B cell (primary cell): ENCODE data around the gene MYLK4. TPM values are rescaled to one million over a fixed set of nuclear protein-coding genes. Genes with fewer than 3 reads are reported as not detected.

ENCODE experiments used
- ATAC-seq: fragments of 200-7000 bp; cut with Tn5 transposase; one replicate; pipeline ENCODE4 v1.10.0; 2021; ENCODE audit warnings: low read depth, mild to moderate bottlenecking, moderate number of reproducible peaks, moderate library complexity
- CTCF ChIA-PET: fragments of 350-600 bp; sonication (Branson Sonifier 250); formaldehyde crosslinking; loops from one replicate; lab custom pipeline; 2021; ENCODE audit warnings: antibody characterized with exemption, inconsistent platforms; lab: Charles Lee
- POLR2A ChIA-PET: fragments of 350-600 bp; sonication (Branson Sonifier 250); formaldehyde crosslinking; loops from one replicate; lab custom pipeline; 2021; ENCODE audit warnings: antibody characterized with exemption; lab: Charles Lee
- DNase-seq: peaks from one replicate; pipeline ENCODE4 v3.0.0; 2013
- H2AFZ ChIP-seq: 2 replicates; pipeline ENCODE4 v1.6.1; 2012; ENCODE audit warnings: mild to moderate bottlenecking, low read depth, low read length; ENCODE audit not compliant: insufficient read depth, poor library complexity, severe bottlenecking
- H3K27ac ChIP-seq, 2 donors: 1 replicate in 1 of 2; 2 replicates in 1 of 2; pipeline ENCODE4 v1.5.1; 2012 to 2013; ENCODE audit warnings: low read length in 2 of 2, mild to moderate bottlenecking in 2 of 2, moderate library complexity in 1 of 2
- H3K27me3 ChIP-seq, 4 experiments: fragments of 200-600 bp in 1 of 4; sonication (generic) in 1 of 4; replicated peaks in 1 of 4; 1 replicate in 2 of 4; 2 replicates in 2 of 4; pipeline versions ENCODE4 v1.6.1 to v1.7.0; 2013 to 2016; ENCODE audit warnings: low read length in 3 of 4, mild to moderate bottlenecking in 2 of 4, mixed read lengths in 1 of 4, moderate library complexity in 1 of 4; ENCODE audit not compliant: insufficient read depth in 4 of 4, control insufficient read depth in 3 of 4; ENCODE audit errors: control extremely low read depth in 1 of 4
- H3K36me3 ChIP-seq, 2 experiments: replicated peaks in 1 of 2; 1 replicate in 1 of 2; 2 replicates in 1 of 2; pipeline versions ENCODE4 v1.6.1 to v1.7.1; 2013; ENCODE audit warnings: low read length in 1 of 2; ENCODE audit not compliant: insufficient read depth in 2 of 2, control insufficient read depth in 1 of 2; ENCODE audit errors: control extremely low read depth in 1 of 2, extremely low read depth in 1 of 2
- H3K4me1 ChIP-seq, 2 donors: fragments of 200-600 bp in 1 of 2; sonication (generic) in 1 of 2; 1 replicate in 1 of 2; 2 replicates in 1 of 2; pipeline versions ENCODE4 v1.5.1 to v1.6.1; 2013 to 2017; ENCODE audit warnings: low read length in 2 of 2; ENCODE audit not compliant: control insufficient read depth in 2 of 2, insufficient read depth in 2 of 2
- H3K4me2 ChIP-seq: replicated peaks from 2 replicates; pipeline ENCODE3; 2012; ENCODE audit warnings: mild to moderate bottlenecking, low read depth, low read length; ENCODE audit not compliant: poor library complexity, severe bottlenecking
- H3K4me3 ChIP-seq, 5 experiments: fragments of 200-600 bp in 1 of 5; sonication (generic) in 1 of 5; 1 replicate in 3 of 5; 2 replicates in 2 of 5; pipeline versions ENCODE4 v1.5.1 to v1.7.0; 2011 to 2016; ENCODE audit warnings: low read length in 4 of 5, mild to moderate bottlenecking in 4 of 5, low read depth in 2 of 5, control low read depth in 1 of 5, moderate library complexity in 1 of 5; ENCODE audit not compliant: insufficient read depth in 1 of 5; ENCODE audit errors: control extremely low read depth in 1 of 5, extremely low read depth in 1 of 5
- H3K79me2 ChIP-seq: fragments of 200-600 bp; sonication (generic); one replicate; pipeline ENCODE4 v1.6.0; 2016; ENCODE audit warnings: low read length; ENCODE audit not compliant: control insufficient read depth, insufficient read depth
- H3K9ac ChIP-seq: fragments of 200-600 bp; sonication (generic); 2 replicates; pipeline ENCODE4 v1.6.1; 2017; ENCODE audit warnings: mild to moderate bottlenecking, low read length, moderate library complexity
- H3K9me3 ChIP-seq, 3 donors: one replicate each; pipeline versions ENCODE4 v1.6.1 to v1.7.1; 2013; ENCODE audit warnings: low read length in 2 of 3; ENCODE audit not compliant: control insufficient read depth in 2 of 3, insufficient read depth in 1 of 3; ENCODE audit errors: control extremely low read depth in 1 of 3
- H4K20me1 ChIP-seq: 2 replicates; pipeline ENCODE4 v1.6.0; 2012; ENCODE audit warnings: mild to moderate bottlenecking, low read length; ENCODE audit not compliant: insufficient read depth, control insufficient read depth, poor library complexity, severe bottlenecking
- H3K27ac Mint-ChIP-seq: one replicate; pipeline ENCODE4 v1.8.0; 2021; ENCODE audit warnings: mixed read lengths
- H3K27me3 Mint-ChIP-seq: one replicate; pipeline ENCODE4 v1.8.0; 2021; ENCODE audit warnings: mixed read lengths
- H3K4me1 Mint-ChIP-seq: one replicate; pipeline ENCODE4 v1.8.0; 2021; ENCODE audit warnings: mixed read lengths
- H3K4me3 Mint-ChIP-seq: one replicate; pipeline ENCODE4 v1.8.0; 2021; ENCODE audit warnings: mixed read lengths
- H3K9me3 Mint-ChIP-seq: one replicate; pipeline ENCODE4 v1.8.0; 2022; ENCODE audit warnings: mixed read lengths; ENCODE audit not compliant: insufficient read depth
- EZH2 ChIP-seq: IDR thresholded peaks from 2 replicates; pipeline ENCODE4 v1.6.1; 2012; ENCODE audit warnings: borderline replicate concordance, low read depth, mild to moderate bottlenecking, moderate library complexity, low read length; ENCODE audit not compliant: insufficient read depth, poor library complexity, severe bottlenecking
- WGBS: methylation state at CpG from one replicate; pipeline ENCODE4 v1.1.5; 2013; ENCODE audit warnings: missing lambda C conversion rate; ENCODE audit not compliant: insufficient coverage; 5-methylcytosine and 5-hydroxymethylcytosine counted together
- intact Hi-C: fragments of 100-400 bp; cut with micrococcal nuclease; formaldehyde crosslinking; loops from one replicate; pipeline ENCODE4 v1.10.0; 2022
- polyA plus RNA-seq: library from polyadenylated mRNA; depleted of rRNA; stranded (reverse); fragments of >200 nt; gene quantifications from 2 replicates; pipeline ENCODE4 v1.2.3, GENCODE V29; 2012
- total RNA-seq, 2 donors: library from RNA; stranded (reverse); fragments of 120-200 nt in 1 of 2; gene quantifications; 1 replicate in 1 of 2; 2 replicates in 1 of 2; pipeline versions ENCODE4 v1.2.3 to v1.2.4, GENCODE V29; 2013 to 2022
- TF ChIP-seq, protein P1 (sequence below): fragments of 200-600 bp; IDR thresholded peaks from one replicate; pipeline ENCODE4 v1.8.0; 2022; ENCODE audit warnings: antibody characterized with exemption, mild to moderate bottlenecking

MYLK4 gene
- total and polyA plus RNA-seq, 2 donors (not counting 1 experiment from before 2014, with no cell fraction given): 0.51 to 1.2 TPM

- Histone ChIP-seq H3K27me3 (peaks cover 0 to 24% (median 14%) of the 10 kb centered on the region in 4 experiments), H3K9ac (no peak overlapping the region), H3K36me3 (no peaks in the 10 kb centered on the region), H3K4me1 (no peaks in the 10 kb centered on the region), H3K9me3 (no peaks in the 10 kb centered on the region), H3K27ac (no peak overlapping the region), H3K79me2 (no peaks in the 10 kb centered on the region), H3K4me3 (no peak overlapping the region), H4K20me1 (no peaks in the 10 kb centered on the region), H3K4me2 (no peak overlapping the region), H2AFZ (no peak overlapping the region)
- Mint-ChIP-seq H3K4me1 (peaks cover 7% of the 10 kb centered on the region), H3K9me3 (peaks cover 2% of the 10 kb centered on the region), H3K27ac (no peak overlapping the region), H3K4me3 (no peak overlapping the region), H3K27me3 (peaks cover 32% of the 10 kb centered on the region)
- intact Hi-C loops: no loop called here
- ATAC-seq (no peak), DNase-seq (no peak)
- TF ChIP-seq, protein P1, sequence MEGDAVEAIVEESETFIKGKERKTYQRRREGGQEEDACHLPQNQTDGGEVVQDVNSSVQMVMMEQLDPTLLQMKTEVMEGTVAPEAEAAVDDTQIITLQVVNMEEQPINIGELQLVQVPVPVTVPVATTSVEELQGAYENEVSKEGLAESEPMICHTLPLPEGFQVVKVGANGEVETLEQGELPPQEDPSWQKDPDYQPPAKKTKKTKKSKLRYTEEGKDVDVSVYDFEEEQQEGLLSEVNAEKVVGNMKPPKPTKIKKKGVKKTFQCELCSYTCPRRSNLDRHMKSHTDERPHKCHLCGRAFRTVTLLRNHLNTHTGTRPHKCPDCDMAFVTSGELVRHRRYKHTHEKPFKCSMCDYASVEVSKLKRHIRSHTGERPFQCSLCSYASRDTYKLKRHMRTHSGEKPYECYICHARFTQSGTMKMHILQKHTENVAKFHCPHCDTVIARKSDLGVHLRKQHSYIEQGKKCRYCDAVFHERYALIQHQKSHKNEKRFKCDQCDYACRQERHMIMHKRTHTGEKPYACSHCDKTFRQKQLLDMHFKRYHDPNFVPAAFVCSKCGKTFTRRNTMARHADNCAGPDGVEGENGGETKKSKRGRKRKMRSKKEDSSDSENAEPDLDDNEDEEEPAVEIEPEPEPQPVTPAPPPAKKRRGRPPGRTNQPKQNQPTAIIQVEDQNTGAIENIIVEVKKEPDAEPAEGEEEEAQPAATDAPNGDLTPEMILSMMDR: no peak
- no peak for TF ChIP-seq EZH2
- POLR2A ChIA-PET: no interaction called here
- CTCF ChIA-PET: interaction anchor here (0.7 to 6.2 kb wide), 3 partner anchors 8 to 545 kb away, joined by 3 to 98 read pairs (median 4); no protein-coding TSS in a partner anchor
Measured at GRCh38 chr6:2753743-2754142, 3.0 kb upstream of the MYLK4 start.

- peaks cover 2% of the 10 kb centered on the region for H3K9me3 Mint-ChIP-seq
- DNase-seq: no peak
- POLR2A ChIA-PET: no interaction called here
- peaks cover 32% of the 10 kb centered on the region for H3K27me3 Mint-ChIP-seq
- no peaks in the 10 kb centered on the region for H4K20me1 ChIP-seq
- H3K4me3 Mint-ChIP-seq: no peak overlapping the region
- ATAC-seq: no peak
- no peaks in the 10 kb centered on the region for H3K9me3 ChIP-seq
- H3K27ac Mint-ChIP-seq: no peak overlapping the region
- no peak for TF ChIP-seq EZH2
- TF ChIP-seq, protein P1: no peak
- H3K9ac ChIP-seq: no peak overlapping the region
- no peak overlapping the region for H3K4me3 ChIP-seq
- CTCF ChIA-PET: interaction anchor here (0.7 to 6.2 kb wide), 4 partner anchors 9 to 544 kb away, joined by 3 to 98 read pairs (median 4); no protein-coding TSS in a partner anchor
- no peaks in the 10 kb centered on the region for H3K79me2 ChIP-seq
- intact Hi-C loops: no loop called here
- no peaks in the 10 kb centered on the region for H3K4me1 ChIP-seq
- 87% methylated on average over 6 of the region's 7 CpGs for WGBS
- no peak overlapping the region for H3K27ac ChIP-seq
- H2AFZ ChIP-seq: no peak overlapping the region
- no peaks in the 10 kb centered on the region for H3K36me3 ChIP-seq
- peaks cover 0 to 24% (median 14%) of the 10 kb centered on the region in 4 experiments for H3K27me3 ChIP-seq
- no peak overlapping the region for H3K4me2 ChIP-seq
- peaks cover 7% of the 10 kb centered on the region for H3K4me1 Mint-ChIP-seq
Measured at GRCh38 chr6:2753110-2753489, 2.4 kb upstream of the MYLK4 start.
